ENCODE data around the gene SPTBN1.
"Not testable (repeated sequence)": the region's sequence is repeated elsewhere in the genome, so short reads cannot be mapped to it uniquely, and the experiment has no call there.

SPTBN1 gene

GRCh38 chr2:54473851-54474250 is 17.7 kb downstream of the SPTBN1 start:
- peaks cover 6 to 48% of the 10 kb centered on the region in 2 donors for H3K4me1 ChIP-seq (ENCODE audit: control insufficient read depth in 1 of 2, insufficient read depth in 2 of 2, low read length in 2 of 2)
- no peak overlapping the region for H3K27ac ChIP-seq (ENCODE audit: low read length)
- no peak overlapping the region for H3K4me3 ChIP-seq (ENCODE audit: low read depth in 1 of 2, low read length in 2 of 2)
- no peaks in the 10 kb centered on the region for H3K27me3 ChIP-seq (ENCODE audit: low read depth, low read length)
- no peaks in the 10 kb centered on the region for H3K9me3 ChIP-seq (ENCODE audit: control insufficient read depth in 1 of 2, low read length in 2 of 2)
- no peaks in the 10 kb centered on the region for H3K36me3 ChIP-seq (ENCODE audit: control insufficient read depth in 1 of 2, insufficient read depth in 2 of 2, low read length in 2 of 2)

GRCh38 chr2:54475285-54475684 is 19.2 kb downstream of the SPTBN1 start:
- Histone ChIP-seq H3K4me1 (ENCODE audit: control insufficient read depth in 1 of 2, insufficient read depth in 2 of 2, low read length in 2 of 2) (peaks cover 6 to 49% of the 10 kb centered on the region in 2 donors), H3K9me3 (ENCODE audit: control insufficient read depth in 1 of 2, low read length in 2 of 2) (peaks cover 0 to 2% of the 10 kb centered on the region in 2 donors), H3K36me3 (ENCODE audit: control insufficient read depth in 1 of 2, insufficient read depth in 2 of 2, low read length in 2 of 2) (no peaks in the 10 kb centered on the region), H3K27me3 (ENCODE audit: low read depth, low read length) (no peaks in the 10 kb centered on the region), H3K4me3 (ENCODE audit: low read depth in 1 of 2, low read length in 2 of 2) (no peak overlapping the region), H3K27ac (ENCODE audit: low read length) (no peak overlapping the region)

GRCh38 chr2:54475919-54476318 is 19.8 kb downstream of the SPTBN1 start:
- Histone ChIP-seq H3K27ac (ENCODE audit: low read length) (no peak overlapping the region), H3K9me3 (ENCODE audit: control insufficient read depth in 1 of 2, low read length in 2 of 2) (peaks cover 0 to 2% of the 10 kb centered on the region in 2 donors), H3K4me3 (ENCODE audit: low read depth in 1 of 2, low read length in 2 of 2) (no peak overlapping the region), H3K4me1 (ENCODE audit: control insufficient read depth in 1 of 2, insufficient read depth in 2 of 2, low read length in 2 of 2) (peaks cover 6 to 48% of the 10 kb centered on the region in 2 donors), H3K36me3 (ENCODE audit: control insufficient read depth in 1 of 2, insufficient read depth in 2 of 2, low read length in 2 of 2) (no peaks in the 10 kb centered on the region), H3K27me3 (ENCODE audit: low read depth, low read length) (no peaks in the 10 kb centered on the region)

- H3K36me3 ChIP-seq (ENCODE audit: control insufficient read depth in 1 of 2, insufficient read depth in 2 of 2, low read length in 2 of 2) = no peaks in the 10 kb centered on the region
- H3K27me3 ChIP-seq (ENCODE audit: low read depth, low read length) = no peaks in the 10 kb centered on the region
- H3K27ac ChIP-seq (ENCODE audit: low read length) = no peak overlapping the region
- peaks cover 0 to 2% of the 10 kb centered on the region in 2 donors for H3K9me3 ChIP-seq (ENCODE audit: control insufficient read depth in 1 of 2, low read length in 2 of 2)
- H3K4me3 ChIP-seq (ENCODE audit: low read depth in 1 of 2, low read length in 2 of 2) = no peak overlapping the region
- peaks cover 0 to 46% of the 10 kb centered on the region in 2 donors for H3K4me1 ChIP-seq (ENCODE audit: control insufficient read depth in 1 of 2, insufficient read depth in 2 of 2, low read length in 2 of 2)
Observed at GRCh38 chr2:54476852-54477251, 20.7 kb downstream of the SPTBN1 start.

- H3K36me3 ChIP-seq (ENCODE audit: control insufficient read depth in 1 of 2, insufficient read depth in 2 of 2, low read length in 2 of 2) = no peaks in the 10 kb centered on the region
- H3K9me3 ChIP-seq (ENCODE audit: control insufficient read depth in 1 of 2, low read length in 2 of 2) = peaks cover 0 to 2% of the 10 kb centered on the region in 2 donors
- no peak overlapping the region for H3K4me3 ChIP-seq (ENCODE audit: low read depth in 1 of 2, low read length in 2 of 2)
- H3K4me1 ChIP-seq (ENCODE audit: control insufficient read depth in 1 of 2, insufficient read depth in 2 of 2, low read length in 2 of 2) = peaks cover 0 to 50% of the 10 kb centered on the region in 2 donors
- H3K27me3 ChIP-seq (ENCODE audit: low read depth, low read length) = no peaks in the 10 kb centered on the region
- H3K27ac ChIP-seq (ENCODE audit: low read length) = no peak overlapping the region
Observed at GRCh38 chr2:54477896-54478295, 21.8 kb downstream of the SPTBN1 start.

GRCh38 chr2:54478899-54479298 is 22.8 kb downstream of the SPTBN1 start:
- Histone ChIP-seq H3K4me1 (ENCODE audit: control insufficient read depth in 1 of 2, insufficient read depth in 2 of 2, low read length in 2 of 2) (peaks cover 4 to 56% of the 10 kb centered on the region in 2 donors), H3K27me3 (ENCODE audit: low read depth, low read length) (no peaks in the 10 kb centered on the region), H3K36me3 (ENCODE audit: control insufficient read depth in 1 of 2, insufficient read depth in 2 of 2, low read length in 2 of 2) (no peaks in the 10 kb centered on the region), H3K27ac (ENCODE audit: low read length) (no peak overlapping the region), H3K9me3 (ENCODE audit: control insufficient read depth in 1 of 2, low read length in 2 of 2) (peaks cover 0 to 2% of the 10 kb centered on the region in 2 donors), H3K4me3 (ENCODE audit: low read depth in 1 of 2, low read length in 2 of 2) (no peak overlapping the region)

- Histone ChIP-seq H3K36me3 (ENCODE audit: control insufficient read depth in 1 of 2, insufficient read depth in 2 of 2, low read length in 2 of 2) (no peaks in the 10 kb centered on the region), H3K27me3 (ENCODE audit: low read depth, low read length) (no peaks in the 10 kb centered on the region), H3K4me3 (ENCODE audit: low read depth in 1 of 2, low read length in 2 of 2) (no peak overlapping the region), H3K27ac (ENCODE audit: low read length) (no peak overlapping the region), H3K9me3 (ENCODE audit: control insufficient read depth in 1 of 2, low read length in 2 of 2) (peaks cover 0 to 2% of the 10 kb centered on the region in 2 donors), H3K4me1 (ENCODE audit: control insufficient read depth in 1 of 2, insufficient read depth in 2 of 2, low read length in 2 of 2) (peaks cover 4 to 58% of the 10 kb centered on the region in 2 donors)
Observed at GRCh38 chr2:54479424-54479823, 23.3 kb downstream of the SPTBN1 start.

GRCh38 chr2:54480025-54480424 is 23.9 kb downstream of the SPTBN1 start:
- Histone ChIP-seq H3K36me3 (ENCODE audit: control insufficient read depth in 1 of 2, insufficient read depth in 2 of 2, low read length in 2 of 2) (no peaks in the 10 kb centered on the region), H3K27ac (ENCODE audit: low read length) (no peak overlapping the region), H3K27me3 (ENCODE audit: low read depth, low read length) (no peaks in the 10 kb centered on the region), H3K4me3 (ENCODE audit: low read depth in 1 of 2, low read length in 2 of 2) (no peak overlapping the region), H3K9me3 (ENCODE audit: control insufficient read depth in 1 of 2, low read length in 2 of 2) (peaks cover 0 to 2% of the 10 kb centered on the region in 2 donors), H3K4me1 (ENCODE audit: control insufficient read depth in 1 of 2, insufficient read depth in 2 of 2, low read length in 2 of 2) (peaks cover 4 to 61% of the 10 kb centered on the region in 2 donors)

- H3K4me1 ChIP-seq (ENCODE audit: control insufficient read depth in 1 of 2, insufficient read depth in 2 of 2, low read length in 2 of 2) = peaks cover 4 to 56% of the 10 kb centered on the region in 2 donors
- no peak overlapping the region for H3K4me3 ChIP-seq (ENCODE audit: low read depth in 1 of 2, low read length in 2 of 2)
- no peaks in the 10 kb centered on the region for H3K27me3 ChIP-seq (ENCODE audit: low read depth, low read length)
- H3K9me3 ChIP-seq (ENCODE audit: control insufficient read depth in 1 of 2, low read length in 2 of 2) = peaks cover 0 to 2% of the 10 kb centered on the region in 2 donors
- H3K36me3 ChIP-seq (ENCODE audit: control insufficient read depth in 1 of 2, insufficient read depth in 2 of 2, low read length in 2 of 2) = no peaks in the 10 kb centered on the region
- H3K27ac ChIP-seq (ENCODE audit: low read length) = no peak overlapping the region
Observed at GRCh38 chr2:54481686-54482085, 25.6 kb downstream of the SPTBN1 start.

GRCh38 chr2:54482715-54483114 is 26.6 kb downstream of the SPTBN1 start:
- H3K4me3 ChIP-seq (ENCODE audit: low read depth in 1 of 2, low read length in 2 of 2) = peak overlapping the region in 1 of 2 donors; percentile 9
- H3K27me3 ChIP-seq (ENCODE audit: low read depth, low read length) = no peaks in the 10 kb centered on the region
- peaks cover 0 to 2% of the 10 kb centered on the region in 2 donors for H3K9me3 ChIP-seq (ENCODE audit: control insufficient read depth in 1 of 2, low read length in 2 of 2)
- H3K27ac ChIP-seq (ENCODE audit: low read length) = peak overlapping the region; percentile 40
- H3K36me3 ChIP-seq (ENCODE audit: control insufficient read depth in 1 of 2, insufficient read depth in 2 of 2, low read length in 2 of 2) = no peaks in the 10 kb centered on the region
- peaks cover 4 to 56% of the 10 kb centered on the region in 2 donors for H3K4me1 ChIP-seq (ENCODE audit: control insufficient read depth in 1 of 2, insufficient read depth in 2 of 2, low read length in 2 of 2)

- Histone ChIP-seq H3K36me3 (ENCODE audit: control insufficient read depth in 1 of 2, insufficient read depth in 2 of 2, low read length in 2 of 2) (no peaks in the 10 kb centered on the region), H3K27ac (ENCODE audit: low read length) (peak overlapping the region; percentile 0), H3K9me3 (ENCODE audit: control insufficient read depth in 1 of 2, low read length in 2 of 2) (peaks cover 0 to 2% of the 10 kb centered on the region in 2 donors), H3K4me1 (ENCODE audit: control insufficient read depth in 1 of 2, insufficient read depth in 2 of 2, low read length in 2 of 2) (peaks cover 4 to 61% of the 10 kb centered on the region in 2 donors), H3K27me3 (ENCODE audit: low read depth, low read length) (no peaks in the 10 kb centered on the region), H3K4me3 (ENCODE audit: low read depth in 1 of 2, low read length in 2 of 2) (no peak overlapping the region)
Observed at GRCh38 chr2:54483426-54483825, 27.3 kb downstream of the SPTBN1 start.

GRCh38 chr2:54485756-54486155 is 29.6 kb downstream of the SPTBN1 start:
- H3K4me3 ChIP-seq (ENCODE audit: low read depth in 1 of 2, low read length in 2 of 2); H3K9me3 ChIP-seq (ENCODE audit: control insufficient read depth in 1 of 2, low read length in 2 of 2); H3K27ac ChIP-seq (ENCODE audit: low read length); H3K36me3 ChIP-seq (ENCODE audit: control insufficient read depth in 1 of 2, insufficient read depth in 2 of 2, low read length in 2 of 2); H3K27me3 ChIP-seq (ENCODE audit: low read depth, low read length): not testable (repeated sequence)
- peaks cover 4 to 58% of the 10 kb centered on the region in 2 donors for H3K4me1 ChIP-seq (ENCODE audit: control insufficient read depth in 1 of 2, insufficient read depth in 2 of 2, low read length in 2 of 2)

Measured in muscle layer of duodenum (tissue), 2 donors.